Measurements from ENCODE around the gene MLPH.

DNA sequence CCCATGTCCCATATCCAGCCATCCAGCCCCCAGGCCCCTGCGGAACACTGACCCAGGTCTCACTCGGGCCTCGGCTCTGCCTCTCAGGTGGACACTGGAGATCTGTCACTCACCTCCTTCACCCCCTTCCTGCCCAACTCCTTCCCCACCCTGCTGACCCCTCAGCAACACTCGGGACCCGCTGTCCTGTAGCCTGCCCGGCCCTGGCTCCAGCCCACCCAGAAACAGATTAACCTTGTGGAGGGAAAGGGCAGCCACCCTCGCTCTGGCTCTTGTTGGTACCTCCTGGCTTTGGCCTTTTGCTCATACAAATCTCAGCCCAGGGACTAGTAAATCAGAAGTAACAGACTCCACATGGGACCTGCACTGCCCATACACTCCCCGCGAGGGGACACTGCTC is 49.6 kb downstream of the MLPH start:
- TF ChIP-seq POLR2AphosphoS5 (IDR thresholded peaks at IDR 0.05; ENCODE audit: insufficient read depth in 1 of 2, low read depth in 1 of 2) (no peak), CTCF (IDR thresholded peaks at IDR 0.05) (no peak), POLR2A (IDR thresholded peaks at IDR 0.05) (no peak)
